Peyer's patch (tissue), 4 donors: Measurements from ENCODE around the gene GALP.

ENCODE experiments used
- POLR2A ChIP-seq, 2 donors: fragments of 450-650 bp; IDR thresholded peaks; one replicate each; pipeline ENCODE4 v1.5.1; 2017; ENCODE audit warnings: antibody characterized with exemption in 2 of 2, mild to moderate bottlenecking in 2 of 2, moderate library complexity in 2 of 2
- TF ChIP-seq, protein P1 (sequence below), 6 experiments: fragments of 450-650 bp in 4 of 6; fragments of 200-600 bp in 2 of 6; sonication (generic) in 1 of 6; IDR thresholded peaks; one replicate each; pipeline ENCODE4 v1.5.1; 2017 to 2019; ENCODE audit warnings: antibody characterized with exemption in 6 of 6, mild to moderate bottlenecking in 3 of 6, moderate library complexity in 1 of 6

DNA sequence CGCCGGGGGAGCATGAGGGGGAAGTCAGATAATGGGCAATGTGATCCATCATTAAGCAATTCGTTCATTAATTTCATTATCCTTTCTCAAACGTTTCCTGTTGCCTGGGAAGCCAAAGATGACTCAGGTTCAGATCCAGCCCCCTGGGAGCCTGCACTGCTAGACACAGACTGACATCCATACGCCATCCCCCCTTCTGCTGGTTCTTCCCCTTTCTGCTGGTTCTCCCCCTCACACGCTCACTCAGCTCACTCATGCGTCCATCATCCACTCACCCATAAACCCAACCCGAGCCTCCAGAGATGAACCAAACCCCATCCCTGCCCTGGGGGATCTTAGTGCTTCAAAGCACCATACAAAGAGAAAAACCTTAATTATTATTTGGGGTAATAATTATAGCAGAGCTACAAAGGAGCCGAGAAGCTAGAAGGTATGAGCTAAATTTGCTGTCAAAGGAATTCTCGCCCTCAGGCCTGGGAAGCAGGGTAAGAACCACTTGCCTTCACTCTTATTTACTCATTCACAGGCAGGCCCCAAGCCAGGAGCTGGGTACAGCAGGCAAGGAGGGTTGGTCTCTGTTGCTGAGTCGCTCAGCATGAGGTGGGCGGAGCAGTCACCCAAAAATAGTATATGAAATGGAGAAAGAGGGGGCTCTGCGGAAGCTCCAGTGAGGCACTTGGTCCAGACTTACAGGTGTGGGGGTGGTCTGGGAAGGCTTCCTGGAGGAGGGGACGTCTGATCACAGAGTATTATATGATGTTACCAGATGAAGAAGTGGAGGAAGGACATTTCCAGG, 41.8 kb upstream of the GALP start:
- no peak for TF ChIP-seq POLR2A (IDR thresholded peaks at IDR 0.05)
- TF ChIP-seq, protein P1, sequence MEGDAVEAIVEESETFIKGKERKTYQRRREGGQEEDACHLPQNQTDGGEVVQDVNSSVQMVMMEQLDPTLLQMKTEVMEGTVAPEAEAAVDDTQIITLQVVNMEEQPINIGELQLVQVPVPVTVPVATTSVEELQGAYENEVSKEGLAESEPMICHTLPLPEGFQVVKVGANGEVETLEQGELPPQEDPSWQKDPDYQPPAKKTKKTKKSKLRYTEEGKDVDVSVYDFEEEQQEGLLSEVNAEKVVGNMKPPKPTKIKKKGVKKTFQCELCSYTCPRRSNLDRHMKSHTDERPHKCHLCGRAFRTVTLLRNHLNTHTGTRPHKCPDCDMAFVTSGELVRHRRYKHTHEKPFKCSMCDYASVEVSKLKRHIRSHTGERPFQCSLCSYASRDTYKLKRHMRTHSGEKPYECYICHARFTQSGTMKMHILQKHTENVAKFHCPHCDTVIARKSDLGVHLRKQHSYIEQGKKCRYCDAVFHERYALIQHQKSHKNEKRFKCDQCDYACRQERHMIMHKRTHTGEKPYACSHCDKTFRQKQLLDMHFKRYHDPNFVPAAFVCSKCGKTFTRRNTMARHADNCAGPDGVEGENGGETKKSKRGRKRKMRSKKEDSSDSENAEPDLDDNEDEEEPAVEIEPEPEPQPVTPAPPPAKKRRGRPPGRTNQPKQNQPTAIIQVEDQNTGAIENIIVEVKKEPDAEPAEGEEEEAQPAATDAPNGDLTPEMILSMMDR (IDR thresholded peaks at IDR 0.05), result no peak
